CD14-positive monocyte (primary cell): ENCODE results near the gene S100A5. TPM values are rescaled to one million over a fixed set of nuclear protein-coding genes. Genes with fewer than 3 reads are reported as not detected.

ENCODE experiments used
- DNase-seq, 3 donors: peaks; one replicate each; pipeline ENCODE4 v3.0.0-alpha.2; 2011 to 2022
- H2AFZ ChIP-seq: 2 replicates; pipeline ENCODE4 v1.6.0; 2012; ENCODE audit warnings: mild to moderate bottlenecking, low read depth, low read length, inconsistent platforms; ENCODE audit not compliant: insufficient read depth, poor library complexity, severe bottlenecking
- H3K27ac ChIP-seq, 2 donors: 1 replicate in 1 of 2; 2 replicates in 1 of 2; pipeline ENCODE4 v1.5.1; 2012 to 2013; ENCODE audit warnings: low read length in 2 of 2, control low read depth in 1 of 2, inconsistent platforms in 1 of 2, low read depth in 1 of 2, mild to moderate bottlenecking in 1 of 2
- H3K27me3 ChIP-seq, 2 donors: one replicate each; pipeline versions ENCODE4 v1.6.0 to v1.6.1; 2011 to 2013; ENCODE audit warnings: low read length in 2 of 2; ENCODE audit not compliant: control insufficient read depth in 2 of 2, insufficient read depth in 2 of 2
- H3K36me3 ChIP-seq, 2 donors: replicated peaks in 1 of 2; 1 replicate in 1 of 2; 2 replicates in 1 of 2; pipeline versions ENCODE4 v1.5.1 to v1.6.1; 2012 to 2013; ENCODE audit warnings: low read length in 2 of 2, control low read depth in 1 of 2, inconsistent platforms in 1 of 2, mild to moderate bottlenecking in 1 of 2; ENCODE audit not compliant: insufficient read depth in 2 of 2, control insufficient read depth in 1 of 2
- H3K4me1 ChIP-seq, 2 donors: 1 replicate in 1 of 2; 2 replicates in 1 of 2; pipeline versions ENCODE4 v1.5.1 to v1.6.1; 2012 to 2013; ENCODE audit warnings: low read length in 2 of 2, control low read depth in 1 of 2, inconsistent platforms in 1 of 2, mild to moderate bottlenecking in 1 of 2, moderate library complexity in 1 of 2; ENCODE audit not compliant: insufficient read depth in 2 of 2, control insufficient read depth in 1 of 2
- H3K4me2 ChIP-seq: replicated peaks from 2 replicates; pipeline ENCODE3; 2012; ENCODE audit warnings: low read length, moderate library complexity, mild to moderate bottlenecking; ENCODE audit not compliant: poor library complexity, severe bottlenecking; ENCODE audit errors: extremely low read depth
- H3K4me3 ChIP-seq, 3 experiments: fragments of 200-600 bp in 1 of 3; sonication (generic) in 1 of 3; replicated peaks in 1 of 3; 1 replicate in 2 of 3; 2 replicates in 1 of 3; pipeline ENCODE4 v1.5.1; 2011 to 2013; ENCODE audit warnings: low read length in 3 of 3, mild to moderate bottlenecking in 3 of 3, control low read depth in 2 of 3, low read depth in 2 of 3, inconsistent platforms in 1 of 3, moderate library complexity in 1 of 3
- H3K79me2 ChIP-seq: 2 replicates; pipeline ENCODE4 v1.6.0; 2012; ENCODE audit warnings: mild to moderate bottlenecking, control low read depth, inconsistent platforms, low read length, moderate library complexity; ENCODE audit not compliant: insufficient read depth
- H3K9ac ChIP-seq: 2 replicates; pipeline ENCODE4 v1.6.0; 2017; ENCODE audit warnings: low read length, mild to moderate bottlenecking; ENCODE audit not compliant: insufficient read depth, poor library complexity, severe bottlenecking
- H3K9me3 ChIP-seq, 2 donors: replicated peaks in 1 of 2; 1 replicate in 1 of 2; 2 replicates in 1 of 2; pipeline versions ENCODE4 v1.5.1 to v1.6.1; 2012 to 2013; ENCODE audit warnings: low read length in 2 of 2, control low read depth in 1 of 2; ENCODE audit not compliant: control insufficient read depth in 1 of 2, insufficient read depth in 1 of 2
- H4K20me1 ChIP-seq: 2 replicates; pipeline ENCODE4 v1.6.0; 2012; ENCODE audit warnings: mild to moderate bottlenecking, low read length, control low read depth, moderate library complexity; ENCODE audit not compliant: insufficient read depth
- H3K27ac Mint-ChIP-seq, 7 donors: one replicate each; pipeline ENCODE4 v1.8.0; 2020; ENCODE audit warnings: mild to moderate bottlenecking in 7 of 7, mixed read lengths in 7 of 7, moderate library complexity in 6 of 7, inconsistent platforms in 2 of 7
- H3K27me3 Mint-ChIP-seq, 3 donors: one replicate each; pipeline ENCODE4 v1.8.0; 2021 to 2022; ENCODE audit warnings: low read depth in 3 of 3, mild to moderate bottlenecking in 3 of 3, mixed read lengths in 3 of 3, moderate library complexity in 3 of 3, inconsistent platforms in 1 of 3
- H3K36me3 Mint-ChIP-seq, 2 donors: one replicate each; pipeline ENCODE4 v1.8.0; 2020; ENCODE audit warnings: mixed read lengths in 2 of 2, inconsistent platforms in 1 of 2, mild to moderate bottlenecking in 1 of 2
- H3K4me1 Mint-ChIP-seq: one replicate; pipeline ENCODE4 v1.8.0; 2020; ENCODE audit warnings: mild to moderate bottlenecking, mixed read lengths
- H3K4me3 Mint-ChIP-seq, 2 donors: one replicate each; pipeline ENCODE4 v1.8.0; 2020; ENCODE audit warnings: mild to moderate bottlenecking in 2 of 2, mixed read lengths in 2 of 2, moderate library complexity in 1 of 2
- H3K9me3 Mint-ChIP-seq, 7 donors: one replicate each; pipeline ENCODE4 v1.8.0; 2020 to 2022; ENCODE audit warnings: mixed read lengths in 7 of 7, mild to moderate bottlenecking in 6 of 7, moderate library complexity in 6 of 7, inconsistent platforms in 2 of 7
- CTCF ChIP-seq: fragments of 200-600 bp; IDR thresholded peaks from one replicate; pipeline ENCODE4 v1.8.0; 2022; ENCODE audit warnings: antibody characterized with exemption, mild to moderate bottlenecking
- WGBS: methylation state at CpG from one replicate; pipeline ENCODE4 v1.1.5; 2013; ENCODE audit warnings: missing lambda C conversion rate; ENCODE audit not compliant: insufficient coverage; 5-methylcytosine and 5-hydroxymethylcytosine counted together
- intact Hi-C, 2 donors: fragments of 100-400 bp; cut with micrococcal nuclease; formaldehyde crosslinking; loops; one replicate each; pipeline versions ENCODE4 v1.15.0 to v1.15.1; 2023
- polyA plus RNA-seq, 3 donors: library from polyadenylated mRNA; depleted of rRNA in 1 of 3; unstranded in 2 of 3; stranded (reverse) in 1 of 3; fragments of 300-500 nt in 2 of 3; fragments of >200 nt in 1 of 3; fragmentation: Illumina TruSeq in 2 of 3; gene quantifications; 1 replicate in 2 of 3; 2 replicates in 1 of 3; pipeline ENCODE4 v1.2.3, GENCODE V29; 2012 to 2021

The S100A5 gene
- polyA plus RNA-seq, 3 donors, result 1.4 to 2.1 TPM; not detected in 1

GRCh38 chr1:153549741-153550397 is 9.1 kb upstream of the S100A5 start:
- H3K4me3 Mint-ChIP-seq, result no peak overlapping the region
- H3K79me2 ChIP-seq, result peaks cover 28% of the 10 kb centered on the region
- peaks cover 3 to 10% of the 10 kb centered on the region in 2 donors for H3K36me3 Mint-ChIP-seq
- no peak overlapping the region for H2AFZ ChIP-seq
- H3K27ac ChIP-seq, result peak overlapping the region; percentile 1 to 94
- peaks cover 89% of the 10 kb centered on the region for H3K4me1 Mint-ChIP-seq
- peak overlapping the region; percentile 54 to 92 (median 84) for H3K27ac Mint-ChIP-seq
- H3K4me2 ChIP-seq, result no peak overlapping the region
- WGBS, result 80% methylated on average over 6 of the region's 6 CpGs
- H4K20me1 ChIP-seq, result peaks cover 7% of the 10 kb centered on the region
- no peaks in the 10 kb centered on the region for H3K36me3 ChIP-seq
- peaks cover 81 to 91% of the 10 kb centered on the region in 2 donors for H3K4me1 ChIP-seq
- no peaks in the 10 kb centered on the region for H3K27me3 ChIP-seq
- TF ChIP-seq CTCF, result no peak
- no peak for DNase-seq
- no peak overlapping the region for H3K9ac ChIP-seq
- intact Hi-C loops, result loop anchor here in 1 of 2 donors (5.0 kb wide), 1 partner anchor 38 kb away; no protein-coding TSS in a partner anchor
- peaks cover 1 to 4% (median 2%) of the 10 kb centered on the region in 3 donors for H3K27me3 Mint-ChIP-seq
- H3K9me3 ChIP-seq, result no peaks in the 10 kb centered on the region
- H3K4me3 ChIP-seq, result peak overlapping the region in 1 of 3 experiments; percentile 33
- no peaks in the 10 kb centered on the region for H3K9me3 Mint-ChIP-seq

GRCh38 chr1:153548722-153549688 is 8.3 kb upstream of the S100A5 start, which contains the start of gene S100A3:
Gene S100A3 (minus strand): TSS chr1:153549258. CDS start chr1:153548485, 773 bp downstream.
- Histone ChIP-seq H3K4me3 (peak within 1 kb of the TSS in 1 of 3 experiments; percentile 33), H3K4me1 (peaks cover 82 to 91% of the 10 kb centered on the region in 2 donors), H3K36me3 (peaks cover 7 to 8% of the 10 kb centered on the region in 2 donors), H3K27me3 (no peaks in the 10 kb centered on the region), H3K9ac (peak within 1 kb of the TSS; percentile 40), H4K20me1 (peaks cover 16% of the 10 kb centered on the region), H3K79me2 (peaks cover 36% of the 10 kb centered on the region), H3K27ac (peak within 1 kb of the TSS; percentile 15 to 94), H3K4me2 (peak within 1 kb of the TSS; percentile 14), H2AFZ (peak within 1 kb of the TSS; percentile 17), H3K9me3 (no peaks in the 10 kb centered on the region)
- no peak for TF ChIP-seq CTCF
- peaks cover under 1 to 4% (median 2%) of the 10 kb centered on the region in 3 donors for H3K27me3 Mint-ChIP-seq
- intact Hi-C loops, result loop anchor here in 1 of 2 donors (5.0 kb wide), 1 partner anchor 37 kb away; no protein-coding TSS in a partner anchor
- H3K27ac Mint-ChIP-seq, result peak within 1 kb of the TSS; percentile 54 to 92 (median 84)
- 70% methylated on average over 8 of the region's 14 CpGs for WGBS
- DNase-seq, result peak in 1 of 3 donors; percentile 73
- no peaks in the 10 kb centered on the region for H3K9me3 Mint-ChIP-seq
- H3K4me1 Mint-ChIP-seq, result peaks cover 90% of the 10 kb centered on the region
- H3K36me3 Mint-ChIP-seq, result peaks cover 12 to 18% of the 10 kb centered on the region in 2 donors
- no peak within 1 kb of the TSS for H3K4me3 Mint-ChIP-seq
